ENCODE measurements around the gene PLEKHA7. TPM values are rescaled to one million over a fixed set of nuclear protein-coding genes. Genes with fewer than 3 reads are reported as not detected.

Gene PLEKHA7
- total and polyA plus RNA-seq, 7 donors = 0.74 to 2.6 (median 1.2) TPM

- H3K4me3 ChIP-seq = no peak overlapping the region
- H3K27me3 ChIP-seq (ENCODE audit: insufficient read depth in 3 of 3, low read length in 2 of 3) = no peaks in the 10 kb centered on the region
- H3K27ac ChIP-seq = no peak overlapping the region
- 86 to 98% (median 87%) methylated on average over 2 of the region's 2 CpGs for WGBS, 3 donors
- peaks cover 8% of the 10 kb centered on the region for H3K4me1 ChIP-seq
- H3K9me3 ChIP-seq = no peaks in the 10 kb centered on the region
- no peak for TF ChIP-seq CTCF (IDR thresholded peaks at IDR 0.05)
- DNase-seq (no peak), ATAC-seq (no peak)
- intact Hi-C loops (cut with DNase I) = loop anchor here in 1 of 2 donors (2.0 to 10.0 kb wide), 2 partner anchors 59 to 95 kb away; no protein-coding TSS in a partner anchor
- no peaks in the 10 kb centered on the region for H3K36me3 ChIP-seq (ENCODE audit: insufficient read depth in 1 of 2, low read depth in 1 of 2)
These were observed 134.5 kb downstream of the PLEKHA7 start for GRCh38 chr11:16879690-16880089.

- TF ChIP-seq CTCF (IDR thresholded peaks at IDR 0.05) = no peak
- H3K27ac ChIP-seq = no peak overlapping the region
- H3K4me3 ChIP-seq = no peak overlapping the region
- intact Hi-C loops (cut with DNase I) = no loop called here
- WGBS, 3 donors = 83 to 88% (median 84%) methylated on average over 3 of the region's 3 CpGs
- no peaks in the 10 kb centered on the region for H3K27me3 ChIP-seq (ENCODE audit: insufficient read depth in 3 of 3, low read length in 2 of 3)
- no peaks in the 10 kb centered on the region for H3K36me3 ChIP-seq (ENCODE audit: insufficient read depth in 1 of 2, low read depth in 1 of 2)
- ATAC-seq (no peak), DNase-seq (no peak)
- peaks cover 8% of the 10 kb centered on the region for H3K4me1 ChIP-seq
- H3K9me3 ChIP-seq = no peaks in the 10 kb centered on the region
These were observed 137.4 kb downstream of the PLEKHA7 start for GRCh38 chr11:16876837-16877236.

- 91 to 95% (median 94%) methylated on average over 5 of the region's 5 CpGs for WGBS, 3 donors
- H3K4me3 ChIP-seq = no peak overlapping the region
- no peak overlapping the region for H3K27ac ChIP-seq
- intact Hi-C loops (cut with DNase I) = no loop called here
- no peaks in the 10 kb centered on the region for H3K27me3 ChIP-seq (ENCODE audit: insufficient read depth in 3 of 3, low read length in 2 of 3)
- H3K9me3 ChIP-seq = no peaks in the 10 kb centered on the region
- peaks cover 8% of the 10 kb centered on the region for H3K4me1 ChIP-seq
- ATAC-seq (no peak), DNase-seq (no peak)
- no peaks in the 10 kb centered on the region for H3K36me3 ChIP-seq (ENCODE audit: insufficient read depth in 1 of 2, low read depth in 1 of 2)
- no peak for TF ChIP-seq CTCF (IDR thresholded peaks at IDR 0.05)
These were observed 138.0 kb downstream of the PLEKHA7 start for GRCh38 chr11:16876053-16876752.

- Histone ChIP-seq H3K4me1 (no peaks in the 10 kb centered on the region), H3K27me3 (ENCODE audit: insufficient read depth in 3 of 3, low read length in 2 of 3) (no peaks in the 10 kb centered on the region), H3K36me3 (ENCODE audit: insufficient read depth in 1 of 2, low read depth in 1 of 2) (no peaks in the 10 kb centered on the region), H3K9me3 (no peaks in the 10 kb centered on the region), H3K4me3 (no peak overlapping the region), H3K27ac (no peak overlapping the region)
- WGBS, 3 donors = 90 to 94% (median 93%) methylated on average over 4 of the region's 4 CpGs
- ATAC-seq = no peak
- no peak for TF ChIP-seq CTCF (IDR thresholded peaks at IDR 0.05)
- DNase-seq = no peak
- intact Hi-C loops (cut with DNase I) = no loop called here
These were observed 139.8 kb downstream of the PLEKHA7 start for GRCh38 chr11:16874275-16874975.
